ENCODE data around the gene PLPPR1. TPM values are rescaled to one million over a fixed set of nuclear protein-coding genes. Genes with fewer than 3 reads are reported as not detected.
A peak's percentile ranks its signal among the peaks of the same experiment; 100 is the strongest.
"Not testable (repeated sequence)": the region's sequence is repeated elsewhere in the genome, so short reads cannot be mapped to it uniquely, and the experiment has no call there.

Gene PLPPR1
- total RNA-seq, 2 donors from 2014 or later: not detected

GRCh38 chr9:101119206-101119819 is 90.8 kb downstream of the PLPPR1 start:
- no peak overlapping the region for H3K27ac Mint-ChIP-seq
- no peak overlapping the region for H3K4me3 Mint-ChIP-seq
- no peaks in the 10 kb centered on the region for H3K4me1 Mint-ChIP-seq
- H3K9me3 Mint-ChIP-seq: peaks cover 8% of the 10 kb centered on the region
- peak; percentile 29 for ATAC-seq (replicated peaks)
- H3K27me3 Mint-ChIP-seq: no peaks in the 10 kb centered on the region
- H3K36me3 Mint-ChIP-seq (ENCODE audit: low read depth): no peaks in the 10 kb centered on the region

GRCh38 chr9:101121836-101122399 is 93.4 kb downstream of the PLPPR1 start:
- H3K4me1 Mint-ChIP-seq: no peaks in the 10 kb centered on the region
- no peak for ATAC-seq (replicated peaks)
- no peaks in the 10 kb centered on the region for H3K36me3 Mint-ChIP-seq (ENCODE audit: low read depth)
- no peak overlapping the region for H3K4me3 Mint-ChIP-seq
- no peak overlapping the region for H3K27ac Mint-ChIP-seq
- H3K27me3 Mint-ChIP-seq: no peaks in the 10 kb centered on the region
- peaks cover 13% of the 10 kb centered on the region for H3K9me3 Mint-ChIP-seq

- Mint-ChIP-seq H3K27ac (no peak overlapping the region), H3K9me3 (peaks cover 10% of the 10 kb centered on the region), H3K27me3 (no peaks in the 10 kb centered on the region), H3K36me3 (ENCODE audit: low read depth) (no peaks in the 10 kb centered on the region), H3K4me1 (no peaks in the 10 kb centered on the region), H3K4me3 (no peak overlapping the region)
- ATAC-seq (replicated peaks): no peak
Measured at GRCh38 chr9:101126556-101126955, 98.0 kb downstream of the PLPPR1 start.

GRCh38 chr9:101127369-101127768 is 98.8 kb downstream of the PLPPR1 start:
- H3K27me3 Mint-ChIP-seq; H3K9me3 Mint-ChIP-seq; H3K4me3 Mint-ChIP-seq; H3K4me1 Mint-ChIP-seq; H3K36me3 Mint-ChIP-seq (ENCODE audit: low read depth); H3K27ac Mint-ChIP-seq; ATAC-seq (replicated peaks): not testable (repeated sequence)

- Mint-ChIP-seq H3K9me3 (peaks cover 6% of the 10 kb centered on the region), H3K36me3 (ENCODE audit: low read depth) (no peaks in the 10 kb centered on the region), H3K4me3 (no peak overlapping the region), H3K4me1 (no peaks in the 10 kb centered on the region), H3K27ac (no peak overlapping the region), H3K27me3 (no peaks in the 10 kb centered on the region)
- ATAC-seq (replicated peaks): no peak
Measured at GRCh38 chr9:101128623-101129022, 100.1 kb downstream of the PLPPR1 start.

GRCh38 chr9:101130054-101130453 is 101.5 kb downstream of the PLPPR1 start:
- H3K36me3 Mint-ChIP-seq (ENCODE audit: low read depth): no peaks in the 10 kb centered on the region
- H3K4me3 Mint-ChIP-seq: no peak overlapping the region
- H3K27ac Mint-ChIP-seq: no peak overlapping the region
- ATAC-seq (replicated peaks): no peak
- no peaks in the 10 kb centered on the region for H3K27me3 Mint-ChIP-seq
- peaks cover 3% of the 10 kb centered on the region for H3K9me3 Mint-ChIP-seq
- no peaks in the 10 kb centered on the region for H3K4me1 Mint-ChIP-seq

GRCh38 chr9:101131326-101131725 is 102.8 kb downstream of the PLPPR1 start:
- H3K27ac Mint-ChIP-seq: no peak overlapping the region
- H3K27me3 Mint-ChIP-seq: no peaks in the 10 kb centered on the region
- H3K4me1 Mint-ChIP-seq: no peaks in the 10 kb centered on the region
- no peaks in the 10 kb centered on the region for H3K9me3 Mint-ChIP-seq
- no peak overlapping the region for H3K4me3 Mint-ChIP-seq
- ATAC-seq (replicated peaks): no peak
- no peaks in the 10 kb centered on the region for H3K36me3 Mint-ChIP-seq (ENCODE audit: low read depth)

GRCh38 chr9:101132801-101133200 is 104.3 kb downstream of the PLPPR1 start:
- ATAC-seq (replicated peaks): no peak

GRCh38 chr9:101138509-101138908 is 110.0 kb downstream of the PLPPR1 start:
- Mint-ChIP-seq H3K27me3 (peaks cover 3% of the 10 kb centered on the region), H3K9me3 (no peaks in the 10 kb centered on the region), H3K27ac (no peak overlapping the region), H3K4me1 (no peaks in the 10 kb centered on the region), H3K4me3 (no peak overlapping the region), H3K36me3 (ENCODE audit: low read depth) (no peaks in the 10 kb centered on the region)
- no peak for ATAC-seq (replicated peaks)

More at GRCh38 chr9:101132801-101133200, 104.3 kb downstream of the PLPPR1 start:
- no peak overlapping the region for H3K27ac Mint-ChIP-seq
- no peaks in the 10 kb centered on the region for H3K9me3 Mint-ChIP-seq
- H3K36me3 Mint-ChIP-seq (ENCODE audit: low read depth): no peaks in the 10 kb centered on the region
- no peak overlapping the region for H3K4me3 Mint-ChIP-seq
- H3K4me1 Mint-ChIP-seq: no peaks in the 10 kb centered on the region
- H3K27me3 Mint-ChIP-seq: peaks cover 3% of the 10 kb centered on the region

- no peak for ATAC-seq (replicated peaks)
- Mint-ChIP-seq H3K9me3 (no peaks in the 10 kb centered on the region), H3K36me3 (ENCODE audit: low read depth) (no peaks in the 10 kb centered on the region), H3K4me3 (no peak overlapping the region), H3K27me3 (peaks cover 3% of the 10 kb centered on the region), H3K4me1 (no peaks in the 10 kb centered on the region), H3K27ac (no peak overlapping the region)
Measured at GRCh38 chr9:101139082-101139481, 110.6 kb downstream of the PLPPR1 start.

- no peak for ATAC-seq (replicated peaks)
- H3K4me1 Mint-ChIP-seq: no peaks in the 10 kb centered on the region
- H3K27ac Mint-ChIP-seq: no peak overlapping the region
- H3K36me3 Mint-ChIP-seq (ENCODE audit: low read depth): no peaks in the 10 kb centered on the region
- H3K4me3 Mint-ChIP-seq: no peak overlapping the region
- H3K27me3 Mint-ChIP-seq: peaks cover 3% of the 10 kb centered on the region
- no peaks in the 10 kb centered on the region for H3K9me3 Mint-ChIP-seq
Measured at GRCh38 chr9:101140764-101141163, 112.2 kb downstream of the PLPPR1 start.

GRCh38 chr9:101146508-101146907 is 118.0 kb downstream of the PLPPR1 start:
- ATAC-seq (replicated peaks): no peak
- H3K36me3 Mint-ChIP-seq (ENCODE audit: low read depth): no peaks in the 10 kb centered on the region
- no peak overlapping the region for H3K27ac Mint-ChIP-seq
- peaks cover 5% of the 10 kb centered on the region for H3K9me3 Mint-ChIP-seq
- H3K27me3 Mint-ChIP-seq: no peaks in the 10 kb centered on the region
- H3K4me1 Mint-ChIP-seq: no peaks in the 10 kb centered on the region
- H3K4me3 Mint-ChIP-seq: no peak overlapping the region

- Mint-ChIP-seq H3K27ac (no peak overlapping the region), H3K27me3 (no peaks in the 10 kb centered on the region), H3K36me3 (ENCODE audit: low read depth) (no peaks in the 10 kb centered on the region), H3K9me3 (peaks cover 8% of the 10 kb centered on the region), H3K4me3 (no peak overlapping the region), H3K4me1 (no peaks in the 10 kb centered on the region)
- ATAC-seq (replicated peaks): no peak
Measured at GRCh38 chr9:101148344-101148743, 119.8 kb downstream of the PLPPR1 start.

- no peak overlapping the region for H3K4me3 Mint-ChIP-seq
- no peak overlapping the region for H3K27ac Mint-ChIP-seq
- ATAC-seq (replicated peaks): no peak
- no peaks in the 10 kb centered on the region for H3K9me3 Mint-ChIP-seq
- no peaks in the 10 kb centered on the region for H3K27me3 Mint-ChIP-seq
- no peaks in the 10 kb centered on the region for H3K4me1 Mint-ChIP-seq
- no peaks in the 10 kb centered on the region for H3K36me3 Mint-ChIP-seq (ENCODE audit: low read depth)
Measured at GRCh38 chr9:101158361-101158760, 129.8 kb downstream of the PLPPR1 start.

GRCh38 chr9:101162231-101162630 is 133.7 kb downstream of the PLPPR1 start:
- Mint-ChIP-seq H3K27ac (no peak overlapping the region), H3K4me3 (no peak overlapping the region), H3K36me3 (ENCODE audit: low read depth) (no peaks in the 10 kb centered on the region), H3K27me3 (no peaks in the 10 kb centered on the region), H3K4me1 (no peaks in the 10 kb centered on the region), H3K9me3 (no peaks in the 10 kb centered on the region)
- no peak for ATAC-seq (replicated peaks)
